OCI-LY1 (cell line): ENCODE data around the gene FAM83E.

ENCODE experiments used
- CTCF ChIP-seq: fragments of 200-600 bp; sonication (generic), shearing (Covaris generic); IDR thresholded peaks from 2 replicates; pipeline ENCODE4 v1.5.1; 2017; ENCODE audit warnings: mild to moderate bottlenecking, antibody characterized with exemption, low read length, moderate library complexity, mixed read lengths
- EZH2 ChIP-seq: fragments of 200-600 bp; sonication (generic), shearing (Covaris generic); IDR thresholded peaks from 2 replicates; pipeline ENCODE4 v1.8.0; 2017; ENCODE audit warnings: borderline replicate concordance, mixed run types, mild to moderate bottlenecking, antibody characterized with exemption, low read length, moderate library complexity, mixed read lengths

GRCh38 chr19:48613024-48613851 is 1.6 kb downstream of the FAM83E start:
- TF ChIP-seq CTCF (no peak), EZH2 (no peak)
